ENCODE data around the gene CMTM4.

- TF ChIP-seq POLR2A (IDR thresholded peaks at IDR 0.05; ENCODE audit: low read length) = no peak
- TF ChIP-seq GATA1 (IDR thresholded peaks at IDR 0.05; ENCODE audit: low read depth, low read length) = no peak
These were observed 48.7 kb downstream of the CMTM4 start for GRCh38 chr16:66647866-66648265.

Measured in erythroblast (primary cell).